Ammon's horn (tissue), 1 donor: ENCODE results near the gene C10orf67.
"Not testable (repeated sequence)": the region's sequence is repeated elsewhere in the genome, so short reads cannot be mapped to it uniquely, and the experiment has no call there.

ENCODE experiments used
- DNase-seq: peaks from one replicate; pipeline ENCODE4 v3.0.0-alpha.2; 2016; ENCODE audit warnings: low spot score

C10orf67 gene

GRCh38 chr10:23263441-23264164, 81.0 kb downstream of the C10orf67 start:
- no peak for DNase-seq

GRCh38 chr10:23262928-23263327, 81.7 kb downstream of the C10orf67 start:
- DNase-seq: no peak

- no peak for DNase-seq
Observed at GRCh38 chr10:23258516-23258915, 86.1 kb downstream of the C10orf67 start.

GRCh38 chr10:23253780-23254179, 90.8 kb downstream of the C10orf67 start:
- DNase-seq: no peak

- DNase-seq: not testable (repeated sequence)
Observed at GRCh38 chr10:23252859-23253258, 91.7 kb downstream of the C10orf67 start.

GRCh38 chr10:23241779-23242178, 102.8 kb downstream of the C10orf67 start:
- DNase-seq: not testable (repeated sequence)

GRCh38 chr10:23238015-23238414, 106.6 kb downstream of the C10orf67 start:
- DNase-seq: no peak

- DNase-seq: no peak
Observed at GRCh38 chr10:23230582-23230981, 114.0 kb downstream of the C10orf67 start.

GRCh38 chr10:23217471-23217870, 127.1 kb downstream of the C10orf67 start:
- DNase-seq: no peak

GRCh38 chr10:23205972-23206642, 138.5 kb downstream of the C10orf67 start:
- no peak for DNase-seq

- no peak for DNase-seq
Observed at GRCh38 chr10:23204773-23205172, 139.8 kb downstream of the C10orf67 start.

GRCh38 chr10:23203369-23204325, 140.9 kb downstream of the C10orf67 start:
- no peak for DNase-seq

- no peak for DNase-seq
Observed at GRCh38 chr10:23202779-23203178, 141.8 kb downstream of the C10orf67 start.

GRCh38 chr10:23201837-23202236, 142.8 kb downstream of the C10orf67 start:
- DNase-seq: no peak

GRCh38 chr10:23200997-23201652, 143.5 kb downstream of the C10orf67 start:
- DNase-seq: no peak

- DNase-seq: no peak
Observed at GRCh38 chr10:23200586-23200985, 144.0 kb downstream of the C10orf67 start.

GRCh38 chr10:23199768-23200511, 144.7 kb downstream of the C10orf67 start:
- DNase-seq: no peak

GRCh38 chr10:23198940-23199767, 145.4 kb downstream of the C10orf67 start:
- DNase-seq: no peak

GRCh38 chr10:23198610-23198939, 146.0 kb downstream of the C10orf67 start:
- DNase-seq: no peak

GRCh38 chr10:23197416-23197861, 147.2 kb downstream of the C10orf67 start:
- DNase-seq: no peak
